ENCODE results near the gene SLC35F3.

GRCh38 chr1:234292548-234292947, 388.1 kb downstream of the SLC35F3 start:
- TF ChIP-seq CTCF (IDR thresholded peaks at IDR 0.05) (no peak), SMC3 (IDR thresholded peaks at IDR 0.05; ENCODE audit: low read depth, low read length) (no peak), SIN3A (IDR thresholded peaks at IDR 0.05; ENCODE audit: borderline replicate concordance, low read depth, low read length) (no peak), GABPA (IDR thresholded peaks at IDR 0.05; ENCODE audit: low read depth) (no peak), POLR2AphosphoS5 (IDR thresholded peaks at IDR 0.05; ENCODE audit: low read depth, low read length) (no peak), IRF3 (IDR thresholded peaks at IDR 0.05; ENCODE audit: low read depth, low read length) (no peak), RCOR1 (IDR thresholded peaks at IDR 0.05; ENCODE audit: low read length) (no peak), MXI1 (IDR thresholded peaks at IDR 0.05; ENCODE audit: low read depth, low read length) (no peak), REST (IDR thresholded peaks at IDR 0.05; ENCODE audit: low read depth, low read length) (no peak), TCF12 (IDR thresholded peaks at IDR 0.05) (no peak)

Measured in SK-N-SH (cell line).